CD4-positive, alpha-beta T cell treated with Interleukin-6 for 4 hours (primary cell): ENCODE measurements around the gene RNF217.

Experiments used
- DNase-seq: peaks from one replicate; pipeline ENCODE4 v3.0.0-alpha.2; 2020; ENCODE audit warnings: mixed read lengths

The RNF217 gene

GRCh38 chr6:124991764-124992295 is 29.6 kb downstream of the RNF217 start:
- DNase-seq = no peak

- no peak for DNase-seq
Measured at GRCh38 chr6:124993327-124993726, 31.1 kb downstream of the RNF217 start.

- DNase-seq = no peak
Measured at GRCh38 chr6:124994648-124995047, 32.4 kb downstream of the RNF217 start.

GRCh38 chr6:124995131-124995530 is 32.9 kb downstream of the RNF217 start:
- DNase-seq = no peak

- no peak for DNase-seq
Measured at GRCh38 chr6:124995645-124996325, 33.5 kb downstream of the RNF217 start.

GRCh38 chr6:124996411-124996810 is 34.2 kb downstream of the RNF217 start:
- no peak for DNase-seq

- no peak for DNase-seq
Measured at GRCh38 chr6:124997196-124997875, 35.1 kb downstream of the RNF217 start.

GRCh38 chr6:124999105-124999764 is 37.0 kb downstream of the RNF217 start:
- DNase-seq = no peak

GRCh38 chr6:125001684-125002405 is 39.6 kb downstream of the RNF217 start:
- no peak for DNase-seq

- DNase-seq = no peak
Measured at GRCh38 chr6:125002406-125002741, 40.1 kb downstream of the RNF217 start.

- DNase-seq = no peak
Measured at GRCh38 chr6:125003070-125003469, 40.8 kb downstream of the RNF217 start.

GRCh38 chr6:125004198-125004597 is 42.0 kb downstream of the RNF217 start:
- DNase-seq = no peak

GRCh38 chr6:125004797-125005595 is 42.8 kb downstream of the RNF217 start:
- DNase-seq = no peak

GRCh38 chr6:125008261-125008703 is 46.0 kb downstream of the RNF217 start:
- no peak for DNase-seq

GRCh38 chr6:125008957-125009356 is 46.7 kb downstream of the RNF217 start:
- DNase-seq = no peak

- DNase-seq = no peak
Measured at GRCh38 chr6:125009578-125009977, 47.3 kb downstream of the RNF217 start.

GRCh38 chr6:125013938-125014660 is 51.9 kb downstream of the RNF217 start:
- no peak for DNase-seq

GRCh38 chr6:125014661-125014957 is 52.4 kb downstream of the RNF217 start:
- DNase-seq = no peak

GRCh38 chr6:125015152-125015551 is 52.9 kb downstream of the RNF217 start:
- DNase-seq = no peak

GRCh38 chr6:125018136-125018535 is 55.9 kb downstream of the RNF217 start:
- DNase-seq = no peak

- no peak for DNase-seq
Measured at GRCh38 chr6:125019281-125019680, 57.0 kb downstream of the RNF217 start.

- DNase-seq = no peak
Measured at GRCh38 chr6:125019918-125020317, 57.7 kb downstream of the RNF217 start.
